LoVo (cell line): ENCODE results near the gene PELI2.
"Not testable (repeated sequence)": the region's sequence is repeated elsewhere in the genome, so short reads cannot be mapped to it uniquely, and the experiment has no call there.

Experiments
- DNase-seq: peaks from one replicate; pipeline ENCODE4 v3.0.0-alpha.2; 2016; ENCODE audit warnings: low spot score

Gene PELI2

DNA sequence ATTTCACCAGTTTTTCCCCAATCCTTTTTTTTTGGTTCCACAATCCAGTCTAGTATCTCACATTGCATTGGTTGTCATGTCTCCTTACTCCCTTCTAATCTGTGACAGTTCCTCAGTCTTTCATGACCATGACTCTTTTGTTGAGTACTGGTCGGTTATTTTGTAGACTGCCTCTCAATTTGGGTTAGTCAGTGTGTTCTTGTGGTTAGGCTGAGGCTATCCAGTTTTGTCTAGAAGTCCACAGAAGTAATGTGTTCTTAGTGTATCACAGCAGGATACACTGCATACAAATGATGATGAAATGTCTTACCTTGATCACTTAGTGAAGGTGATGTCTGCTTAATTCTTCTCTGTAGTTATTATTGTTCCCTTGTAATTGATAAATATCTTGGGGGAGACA, 24.8 kb downstream of the PELI2 start:
- DNase-seq = no peak

DNA sequence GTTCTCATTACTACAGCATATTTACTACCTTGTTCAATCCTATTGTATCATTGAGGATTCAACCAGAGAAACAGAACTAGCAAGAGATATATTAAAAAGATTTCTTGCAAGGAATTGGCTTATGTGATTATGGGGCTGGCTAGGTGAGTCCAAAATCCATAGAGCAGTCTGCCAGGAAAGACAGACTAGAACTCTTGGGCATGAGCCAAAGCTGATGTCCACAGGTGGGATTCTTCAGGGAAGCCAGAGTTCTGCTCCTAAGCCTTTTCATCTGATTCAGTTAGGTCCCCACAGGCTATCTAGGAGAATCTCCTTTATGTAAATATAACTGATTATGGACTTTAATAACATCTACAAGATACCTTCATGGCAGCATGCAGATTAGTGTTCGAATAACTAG, 26.0 kb downstream of the PELI2 start:
- no peak for DNase-seq

DNA sequence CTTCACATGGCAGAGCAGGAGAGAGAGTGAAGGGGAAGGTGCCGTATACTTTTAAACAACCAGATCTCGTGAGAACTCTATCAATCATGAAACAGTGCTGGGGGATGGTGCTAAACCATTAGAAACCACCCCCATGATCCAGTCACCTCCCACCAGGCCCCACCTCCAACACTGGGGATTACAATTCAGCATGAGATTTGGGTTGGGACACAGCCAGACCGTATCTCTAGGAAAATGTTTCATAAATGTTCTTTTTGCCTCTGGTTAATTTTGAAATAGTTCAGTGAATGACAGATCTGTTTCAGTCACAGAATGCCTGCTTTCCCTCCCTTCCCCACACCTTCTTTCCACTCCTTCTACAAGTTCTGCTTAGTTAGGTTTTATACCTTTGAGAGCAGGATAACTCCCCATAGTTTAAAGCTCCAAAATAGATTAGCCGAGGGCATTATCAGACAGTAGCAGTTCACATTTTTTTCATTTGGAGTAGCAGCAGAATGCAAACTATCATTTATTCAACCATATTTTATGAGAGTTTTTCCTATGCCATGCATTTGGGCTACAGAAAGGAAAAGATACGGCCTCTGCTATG, 27.1 kb downstream of the PELI2 start:
- DNase-seq = no peak

DNA sequence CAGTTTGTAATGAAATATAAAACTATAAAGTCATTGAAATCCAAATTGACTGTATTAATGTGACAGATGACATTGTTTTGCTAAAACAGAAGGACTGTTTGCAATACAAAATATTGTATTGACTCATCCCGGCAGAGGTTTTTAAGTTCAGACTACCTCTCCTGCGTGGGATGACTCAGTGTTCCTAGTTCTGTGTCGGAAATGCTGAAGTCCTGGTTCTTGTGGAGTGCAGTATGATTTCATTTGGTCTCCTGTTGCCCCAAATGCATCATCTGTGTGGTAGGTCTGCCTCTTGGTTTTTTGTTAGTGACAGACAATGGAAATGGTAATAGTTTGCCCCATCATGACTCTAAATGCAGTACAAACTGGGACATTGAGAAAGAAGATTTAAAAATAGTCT, 27.8 kb downstream of the PELI2 start:
- no peak for DNase-seq

DNA sequence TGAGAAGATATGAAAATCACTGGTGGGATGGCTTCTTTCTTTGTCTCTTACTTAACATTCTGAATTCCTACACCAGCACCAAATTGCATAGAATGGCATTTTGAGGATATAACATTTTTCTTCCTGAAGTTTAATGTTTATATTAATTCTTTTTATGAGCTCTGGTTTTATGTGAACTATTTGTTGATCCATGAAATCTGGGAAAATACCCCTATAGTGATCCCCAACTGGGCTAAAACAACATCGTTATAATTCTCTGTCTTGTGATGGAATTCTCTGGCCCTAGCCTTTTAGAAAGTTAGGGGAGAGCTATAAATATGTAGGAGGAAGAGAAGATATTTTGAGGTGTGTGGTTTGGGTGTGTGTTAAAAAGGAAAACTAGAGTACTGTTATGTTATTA, 29.2 kb downstream of the PELI2 start:
- DNase-seq = no peak

DNA sequence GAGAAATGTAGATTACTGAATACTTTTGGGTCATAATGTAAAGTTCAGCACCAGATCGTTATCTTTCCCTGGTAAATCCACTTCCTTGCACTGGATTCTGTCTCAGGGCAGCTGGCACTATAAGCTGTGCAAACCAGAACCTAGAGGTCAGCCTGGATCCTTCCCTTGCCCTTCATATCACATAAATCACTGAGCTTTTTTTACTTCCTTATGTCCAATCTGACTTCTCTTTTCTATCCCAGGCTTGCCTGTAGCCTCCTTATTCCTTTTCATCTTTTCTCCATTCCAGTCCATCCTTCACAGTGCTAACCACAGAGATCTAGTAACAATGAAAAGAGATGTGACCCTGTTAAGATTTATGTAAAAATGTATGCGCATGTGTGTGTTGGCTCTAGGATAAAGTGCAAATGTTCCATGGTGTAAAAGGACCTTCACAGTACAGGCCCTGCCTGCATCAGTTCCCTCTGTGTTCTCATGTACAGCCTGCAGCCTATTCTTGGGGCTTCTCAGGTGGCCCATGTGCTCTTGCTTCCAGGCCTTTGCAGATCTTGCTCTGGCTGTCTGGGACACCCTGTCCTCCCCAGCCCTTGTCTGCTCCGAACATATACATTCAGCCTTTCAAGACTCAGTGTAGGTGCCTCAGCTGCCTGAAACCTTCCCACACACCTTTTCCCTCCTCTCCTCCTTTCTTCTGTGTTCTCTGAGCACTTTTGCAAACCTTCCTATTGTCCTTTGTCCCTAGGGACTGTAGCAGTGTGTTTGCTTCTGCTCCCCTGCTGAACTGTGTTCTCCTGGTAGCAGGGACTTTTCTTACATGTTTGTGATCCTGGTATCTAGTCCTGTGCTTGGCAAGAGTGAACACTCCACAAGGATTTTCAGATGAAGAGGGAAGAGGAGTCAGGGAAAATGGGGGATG, 30.0 kb downstream of the PELI2 start:
- DNase-seq = no peak

DNA sequence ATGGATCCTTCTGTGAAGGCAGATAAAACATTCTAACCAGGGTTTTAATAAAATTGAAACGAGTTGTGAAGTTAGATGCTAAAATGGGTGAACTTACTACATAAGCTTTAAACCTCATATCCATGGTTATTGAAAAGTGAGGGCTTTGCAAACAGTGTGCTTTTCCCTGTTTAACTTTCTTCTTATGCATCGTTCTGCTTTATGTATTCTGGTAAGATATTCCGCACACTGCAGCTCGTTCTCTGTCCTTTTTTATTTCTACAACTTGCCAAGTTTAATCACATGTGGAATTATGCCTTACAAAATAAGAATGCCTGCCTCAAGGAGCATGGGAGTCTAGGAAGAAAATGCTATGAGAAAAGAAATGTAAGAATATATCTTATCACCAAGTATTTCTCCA, 30.9 kb downstream of the PELI2 start:
- DNase-seq = no peak

DNA sequence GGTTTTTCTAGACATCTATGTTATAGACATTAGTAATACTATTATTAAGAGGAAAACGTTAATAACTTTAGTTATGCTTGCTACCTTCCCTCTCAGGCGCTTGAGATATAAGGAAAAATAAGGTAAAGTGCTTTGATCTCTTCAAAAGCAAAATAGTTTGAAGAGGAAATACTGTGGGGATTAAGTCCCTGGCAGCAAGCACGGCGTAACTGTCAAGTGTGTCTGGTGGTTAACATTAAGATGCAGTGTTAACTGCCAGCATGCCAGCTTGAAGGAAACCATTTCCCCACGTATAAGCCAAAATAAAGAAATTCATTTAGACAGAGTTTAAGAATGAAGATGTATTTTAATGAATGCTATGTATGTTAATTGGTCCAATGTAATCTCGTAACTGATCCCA, 31.8 kb downstream of the PELI2 start:
- DNase-seq = no peak

DNA sequence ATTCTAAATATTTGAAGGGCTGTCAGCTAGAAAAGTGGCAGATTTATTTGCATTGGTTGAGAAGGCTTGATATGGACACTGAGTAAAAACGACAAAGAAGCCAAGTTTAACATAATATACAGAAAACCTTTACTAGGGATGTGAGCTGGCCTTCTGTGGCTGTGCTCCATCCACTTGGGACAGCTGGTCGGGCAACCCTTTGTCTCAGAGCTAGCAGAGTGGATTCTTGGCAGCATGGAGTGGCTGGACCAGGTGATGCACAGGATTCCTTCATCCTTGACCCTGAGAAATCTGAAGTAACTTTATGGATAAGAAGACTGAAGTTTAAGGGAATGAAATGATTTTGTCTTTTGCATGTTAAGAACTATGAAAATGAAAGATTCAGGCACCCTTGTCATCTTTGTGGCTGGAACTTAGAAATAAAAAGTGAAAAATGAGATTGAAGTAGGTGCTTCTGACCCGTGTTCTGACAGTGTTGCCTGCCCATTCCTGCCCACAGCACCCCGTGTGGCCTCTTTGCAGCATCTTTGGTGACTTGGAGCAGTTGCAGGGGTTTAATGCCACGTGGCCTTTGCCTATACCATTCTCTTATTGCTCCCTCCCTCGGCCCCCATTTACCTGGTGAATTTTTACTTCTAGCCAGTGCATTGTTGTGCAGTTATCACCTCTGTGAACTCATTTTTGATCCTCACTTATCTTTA, 32.6 kb downstream of the PELI2 start:
- no peak for DNase-seq

DNA sequence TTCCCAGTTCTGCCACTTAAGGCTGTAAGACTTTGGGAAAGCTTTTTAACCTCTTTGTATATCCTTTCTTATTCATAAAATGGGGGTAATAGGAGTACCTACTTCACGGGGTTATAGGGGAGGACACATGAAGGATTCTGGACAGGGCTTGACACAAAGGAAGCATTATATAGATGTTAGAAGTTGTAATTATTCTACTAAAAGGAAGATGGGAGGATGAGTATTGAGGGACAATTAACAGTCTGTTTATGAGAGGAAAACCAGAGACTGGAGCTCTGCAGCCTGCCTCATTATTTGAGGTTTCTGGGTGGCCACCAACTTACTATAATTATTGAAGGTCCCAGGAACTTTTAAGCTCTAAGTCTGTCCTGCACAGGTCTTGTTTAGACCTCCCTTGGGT, 34.0 kb downstream of the PELI2 start:
- DNase-seq = no peak

DNA sequence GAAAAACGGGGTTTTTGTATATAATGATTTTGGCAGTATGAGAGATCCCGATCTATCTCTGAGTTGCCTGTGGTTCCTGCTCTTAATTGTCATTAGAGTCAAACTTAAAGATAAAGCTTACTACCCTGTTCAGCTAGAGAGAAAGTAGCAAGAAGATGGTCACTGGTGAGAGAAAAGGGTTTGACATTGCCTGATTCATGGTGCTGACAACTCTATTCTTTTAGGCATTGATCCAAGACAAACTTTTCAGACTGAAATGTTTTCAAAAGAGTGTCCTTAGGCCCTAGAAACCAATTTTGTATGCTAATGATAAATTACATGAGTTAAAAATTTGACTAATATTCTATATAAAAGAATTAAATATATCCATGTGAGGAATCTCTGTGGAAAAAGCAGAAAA, 35.1 kb downstream of the PELI2 start:
- DNase-seq = no peak

DNA sequence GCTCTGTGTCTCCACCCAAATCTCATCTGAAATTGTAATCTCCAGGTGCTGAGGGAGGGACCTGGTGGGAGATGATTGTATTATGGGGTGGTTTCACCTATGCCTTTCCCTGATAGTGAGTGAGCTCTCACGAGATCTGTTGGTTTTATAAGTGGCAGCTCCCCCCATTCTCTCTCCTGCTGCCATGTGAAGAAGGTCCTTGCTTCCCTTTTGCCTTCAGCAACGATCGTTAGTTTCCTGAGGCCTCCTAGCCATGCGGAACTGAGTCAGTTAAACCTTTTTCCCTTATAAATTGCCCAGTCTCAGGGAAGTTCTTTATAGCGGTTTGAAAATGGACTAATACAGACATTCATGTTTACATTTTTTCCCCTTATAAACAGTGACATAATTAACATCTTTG, 36.1 kb downstream of the PELI2 start:
- no peak for DNase-seq

DNA sequence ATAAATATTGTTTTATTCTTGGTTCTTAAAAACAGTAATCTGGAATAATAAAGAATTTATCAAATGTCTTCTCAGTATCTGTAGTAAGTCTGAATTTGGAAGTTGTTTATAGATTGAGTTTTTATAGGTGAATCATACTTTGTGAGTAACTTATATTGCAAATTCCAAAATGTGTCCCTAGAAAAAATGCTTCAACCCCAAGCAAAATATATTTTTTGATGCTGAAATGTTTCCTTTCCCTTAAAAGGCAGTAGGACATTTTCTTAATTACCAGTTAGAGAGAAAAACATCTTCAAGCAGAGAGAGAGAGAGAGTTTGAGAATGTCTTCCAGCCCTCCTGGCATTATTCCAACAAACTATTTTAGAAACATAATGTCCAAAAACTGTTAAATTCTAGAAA, 37.9 kb downstream of the PELI2 start:
- no peak for DNase-seq

DNA sequence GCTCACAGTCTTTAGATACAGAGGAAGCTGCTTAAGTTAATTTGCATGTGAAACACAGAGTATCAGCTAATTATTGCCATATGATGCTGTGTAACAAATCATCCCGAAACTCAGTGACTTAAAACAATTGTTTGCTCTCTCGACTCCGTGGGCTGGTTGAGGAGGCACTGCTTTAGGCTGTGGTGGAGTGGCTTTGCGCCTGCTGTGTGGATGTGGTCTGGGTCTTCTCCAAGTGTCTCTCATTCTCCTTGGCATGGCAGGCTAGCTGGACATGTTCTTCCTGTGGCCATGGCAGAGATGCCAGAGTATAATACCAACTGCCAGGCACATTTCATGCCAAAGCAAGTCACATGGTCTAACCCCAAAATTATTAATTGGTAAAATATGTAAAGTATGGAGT, 40.9 kb downstream of the PELI2 start:
- no peak for DNase-seq

DNA sequence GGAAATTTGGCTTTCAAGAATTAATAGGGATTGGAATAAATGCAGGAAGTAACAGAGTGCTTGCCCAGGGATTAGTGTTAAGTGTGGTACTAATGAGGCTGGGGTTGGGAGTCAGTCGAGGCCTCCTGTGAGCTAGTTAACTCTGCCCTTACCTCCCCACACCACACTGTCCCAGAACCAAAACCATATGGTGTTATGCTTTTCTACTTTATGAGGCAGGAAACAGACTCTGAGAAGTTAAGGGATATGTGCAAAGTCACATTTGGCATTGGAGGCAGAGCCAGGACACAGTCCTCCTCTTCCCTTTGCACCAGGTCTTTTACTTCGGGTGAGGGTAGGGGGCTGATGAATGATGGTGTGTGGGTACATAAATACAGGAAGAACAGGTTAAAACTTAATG, 41.9 kb downstream of the PELI2 start:
- DNase-seq = no peak

DNA sequence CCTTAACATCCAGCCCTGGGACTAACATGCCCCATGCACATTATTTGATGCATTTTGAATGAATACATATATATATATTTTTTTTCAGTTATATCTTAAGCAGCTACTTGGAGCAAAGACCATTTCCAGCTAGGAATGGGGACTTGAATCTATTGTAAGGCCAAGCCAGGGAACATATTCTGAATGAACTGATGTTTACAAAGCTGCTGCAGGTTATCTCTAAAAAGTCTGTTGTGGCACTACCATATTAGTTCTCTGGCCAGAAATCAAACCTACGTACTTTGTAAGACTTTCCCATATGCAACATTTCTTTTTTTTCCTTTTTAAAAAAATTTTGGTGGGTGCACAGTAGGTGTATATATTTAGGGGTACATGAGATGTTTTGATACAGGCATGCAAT, 43.4 kb downstream of the PELI2 start:
- DNase-seq = no peak

DNA sequence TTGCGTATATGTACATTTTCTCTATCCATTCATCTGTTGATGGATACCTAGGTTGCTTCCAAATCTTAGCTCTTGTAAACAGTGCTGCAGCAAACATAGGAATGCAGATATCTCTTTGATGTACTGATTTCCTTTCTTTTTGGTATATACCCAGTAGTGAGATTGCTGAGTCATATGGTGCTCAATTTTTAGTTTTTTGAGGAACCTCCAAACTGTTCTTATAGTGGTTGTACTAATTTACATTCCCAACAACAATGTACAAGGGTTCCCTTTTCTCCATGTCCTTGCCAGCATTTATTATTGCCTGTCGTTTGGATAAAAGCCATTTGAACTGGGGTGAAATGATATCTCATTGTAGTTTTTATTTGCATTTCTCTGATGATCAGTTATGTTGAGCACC, 44.3 kb downstream of the PELI2 start:
- no peak for DNase-seq

DNA sequence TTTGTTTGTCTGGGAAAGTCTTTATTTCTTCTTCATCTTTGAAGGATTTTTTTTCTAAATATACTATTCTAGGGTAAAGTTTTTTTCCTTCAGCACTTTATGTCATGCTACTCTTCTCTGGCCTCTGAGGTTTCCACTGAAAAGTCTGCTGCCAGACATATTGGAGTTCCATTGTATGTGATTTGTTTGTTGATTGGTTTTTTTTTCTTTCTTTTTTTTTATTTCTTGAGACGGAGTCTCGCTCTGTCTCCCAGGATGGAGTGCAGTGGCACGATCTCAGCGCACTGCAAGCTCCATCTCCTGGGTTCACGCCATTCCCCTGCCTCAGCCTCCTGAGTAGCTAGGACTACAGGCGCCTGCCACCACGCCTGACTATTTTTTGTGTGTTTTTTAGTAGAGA, 48.4 kb downstream of the PELI2 start:
- DNase-seq = not testable (repeated sequence)

DNA sequence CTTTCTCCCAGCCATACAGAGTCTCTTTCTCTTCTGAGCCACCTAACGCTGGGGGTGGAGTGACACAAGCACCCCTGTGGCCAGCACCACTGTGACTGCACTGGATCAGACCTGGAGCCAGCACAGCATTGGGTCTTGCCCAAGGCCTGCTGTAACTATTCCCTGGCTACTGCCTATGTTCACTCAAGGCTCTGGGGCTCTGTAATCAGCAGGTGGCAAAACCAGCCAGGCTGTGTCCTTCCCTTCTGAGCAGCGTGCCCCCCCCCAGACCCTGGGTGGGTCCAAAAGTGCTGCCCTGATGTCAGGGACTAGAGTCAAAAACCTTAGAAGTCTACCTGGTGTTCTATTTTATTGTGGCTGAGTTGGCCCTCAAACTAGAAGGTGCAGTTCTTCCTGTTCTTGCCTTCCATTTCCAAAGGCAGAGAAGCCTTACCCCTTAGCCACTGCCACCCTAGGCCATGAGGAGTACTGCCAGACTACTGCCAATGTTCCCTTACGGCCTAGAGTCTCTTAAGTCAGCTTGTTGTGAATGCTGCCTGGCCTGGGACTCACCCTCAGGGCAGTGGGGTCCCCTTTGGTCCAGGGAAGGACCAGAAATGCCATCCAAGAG, 49.9 kb downstream of the PELI2 start:
- no peak for DNase-seq

DNA sequence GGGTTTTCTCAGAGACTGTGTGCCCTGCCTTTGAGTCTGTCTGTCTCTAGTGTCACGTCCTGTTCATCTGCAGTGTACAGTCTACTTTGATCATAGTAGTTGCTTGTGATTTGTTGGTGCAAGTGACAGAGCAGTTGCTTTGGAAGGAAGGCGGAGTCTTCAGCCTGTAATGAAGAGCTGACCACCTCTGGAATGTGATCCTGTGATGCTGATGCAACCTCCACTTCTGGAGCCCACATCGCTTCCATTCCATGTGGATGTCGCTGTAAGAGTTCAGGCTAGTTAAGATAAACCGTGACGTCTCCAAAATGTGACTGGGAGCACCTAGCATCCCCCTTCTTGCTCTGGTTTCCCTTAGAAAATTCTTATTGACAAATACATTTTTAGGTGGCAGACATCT, 51.8 kb downstream of the PELI2 start:
- DNase-seq = no peak

DNA sequence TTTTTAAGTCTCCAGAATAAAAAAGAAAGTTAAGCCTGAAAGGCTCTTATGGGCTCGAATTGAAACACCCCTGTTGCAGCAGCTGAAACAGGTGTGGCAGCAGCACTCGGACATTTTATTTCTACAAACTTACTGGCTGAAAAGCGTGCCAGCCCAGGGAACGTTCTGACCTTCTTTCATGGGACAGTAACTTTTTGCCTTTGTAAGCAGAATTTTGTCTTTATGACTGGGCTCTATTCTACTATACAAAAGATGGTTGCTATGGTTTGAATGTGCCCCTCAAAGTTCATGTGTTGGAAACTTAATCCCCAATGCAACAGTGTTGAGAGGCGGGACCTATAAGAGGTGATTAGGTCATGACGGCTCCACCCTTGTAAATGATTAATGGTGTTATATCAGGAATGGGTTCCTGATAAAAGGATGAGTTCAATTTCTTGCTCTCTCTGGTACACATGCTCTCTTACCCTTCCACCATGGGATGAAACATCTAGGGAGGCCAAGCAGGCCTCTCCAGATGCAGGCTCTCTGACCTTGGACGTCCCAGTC, 52.7 kb downstream of the PELI2 start:
- DNase-seq = no peak

DNA sequence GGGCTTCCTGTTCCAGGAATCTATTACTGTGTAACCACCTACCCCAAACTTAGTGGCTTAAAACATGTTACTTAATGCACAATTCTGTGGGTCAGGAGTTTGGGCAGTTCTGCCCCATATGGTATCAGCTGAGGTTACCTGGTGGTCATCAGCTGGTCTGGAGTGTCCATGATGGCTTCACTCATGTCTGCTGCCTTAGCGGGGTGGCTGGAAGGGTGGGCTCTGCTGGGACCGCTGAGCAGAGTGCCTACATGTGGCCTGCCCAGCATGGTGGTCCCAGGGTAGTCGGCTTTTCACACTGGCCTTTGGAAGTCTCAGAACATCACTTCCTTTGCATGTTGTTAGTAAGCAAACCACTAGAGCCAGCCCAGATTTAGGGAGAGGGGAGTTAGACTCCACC, 53.9 kb downstream of the PELI2 start:
- no peak for DNase-seq

DNA sequence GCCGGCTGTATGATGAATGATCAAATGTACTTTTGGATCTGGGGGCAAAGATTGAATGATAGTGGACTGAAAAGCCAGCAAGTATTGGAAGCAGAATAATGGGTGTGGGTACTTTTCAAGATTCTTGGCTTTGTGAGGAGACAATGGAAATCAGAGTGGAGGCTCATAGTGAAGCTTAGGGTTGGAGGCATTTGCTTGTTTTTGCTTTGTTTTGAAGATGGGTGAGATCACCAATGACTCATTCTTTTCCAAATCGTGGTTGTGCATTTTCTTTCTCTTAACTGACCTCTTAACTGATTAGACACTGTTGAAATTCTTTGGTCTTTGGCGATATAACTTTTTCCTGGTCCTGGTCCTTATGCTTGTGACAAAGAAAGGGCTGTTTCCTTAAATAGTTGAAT, 54.4 kb downstream of the PELI2 start:
- no peak for DNase-seq
